Esophagus mucosa (tissue), 1 donor: ENCODE data around the gene CAMK1. TPM values are rescaled to one million over a fixed set of nuclear protein-coding genes. Genes with fewer than 3 reads are reported as not detected.

Experiments
- total RNA-seq: library from RNA; stranded (reverse); gene quantifications from one replicate; pipeline ENCODE4 v1.2.4, GENCODE V29; 2023
- donor health status: DM: yes; HTN: yes; CAD: no.

The CAMK1 gene
- total RNA-seq, 1 donor from 2014 or later = 2.6 TPM

Other genes starting within 250 kb of the CAMK1 start
- gene LHFPL4, start 216.1 kb downstream of the CAMK1 start, total RNA-seq = not detected
- 22.0 TPM for gene MTMR14, start 120.4 kb downstream of the CAMK1 start, total RNA-seq
- gene CPNE9, start 66.1 kb downstream of the CAMK1 start, total RNA-seq = not detected
- 11.9 TPM for gene BRPF1, start 38.2 kb downstream of the CAMK1 start, total RNA-seq
- 9.6 TPM for gene OGG1, start 20.0 kb downstream of the CAMK1 start, total RNA-seq
- gene TADA3, start 22.5 kb upstream of the CAMK1 start, total RNA-seq = 32.3 TPM
- gene ARPC4, start 23.1 kb upstream of the CAMK1 start, total RNA-seq = 154 TPM
- 12.3 TPM for gene TTLL3, start 40.3 kb upstream of the CAMK1 start, total RNA-seq
- 29.1 TPM for gene RPUSD3, start 74.1 kb upstream of the CAMK1 start, total RNA-seq
- not detected for gene CIDEC, start 110.3 kb upstream of the CAMK1 start, total RNA-seq
- 18.4 TPM for gene JAGN1, start 120.7 kb upstream of the CAMK1 start, total RNA-seq
- 12.9 TPM for gene IL17RE, start 132.9 kb upstream of the CAMK1 start, total RNA-seq
- gene IL17RC, start 147.2 kb upstream of the CAMK1 start, total RNA-seq = 26.6 TPM
- gene CRELD1, start 163.9 kb upstream of the CAMK1 start, total RNA-seq = 4.6 TPM
- 0.56 TPM for gene PRRT3, start 182.5 kb upstream of the CAMK1 start, total RNA-seq
- 54.8 TPM for gene EMC3, start 216.9 kb upstream of the CAMK1 start, total RNA-seq